ENCODE data around the gene CERK. TPM values are rescaled to one million over a fixed set of nuclear protein-coding genes. Genes with fewer than 3 reads are reported as not detected.

CERK gene
- total and polyA plus RNA-seq, 9 of the 15 experiments (the other 6 are each of a cell fraction or from before 2014, with no cell fraction given): 1.1 to 14.9 (median 8.7) TPM

- ATAC-seq (no peak), FAIRE-seq (no peak), DNase-seq (ENCODE audit: extremely low read depth in 1 of 4, low spot score in 3 of 4) (no peak)
- Histone ChIP-seq H3K4me3 (no peak overlapping the region), H3K79me2 (ENCODE audit: control insufficient read depth, insufficient read depth, low read length) (no peaks in the 10 kb centered on the region), H4K20me1 (replicated peaks; ENCODE audit: control insufficient read depth, insufficient read depth, low read length) (no peaks in the 10 kb centered on the region), H2AFZ (ENCODE audit: low read depth, low read length) (no peak overlapping the region), H3K27me3 (ENCODE audit: control insufficient read depth in 2 of 2, insufficient read depth in 2 of 2, low read length in 2 of 2) (peaks cover 2 to 12% of the 10 kb centered on the region in 2 experiments; a peak in 2 of 5 replicates), H3K36me3 (ENCODE audit: control insufficient read depth, insufficient read depth, low read length) (no peaks in the 10 kb centered on the region), H3K9me1 (ENCODE audit: control insufficient read depth, insufficient read depth, low read length) (no peaks in the 10 kb centered on the region), H3K9me3 (replicated peaks; ENCODE audit: control insufficient read depth, insufficient read depth, low read depth, low read length) (peaks cover 3% of the 10 kb centered on the region), H3K27ac (ENCODE audit: extremely low read depth, low read depth, low read length) (no peak overlapping the region), H3K4me1 (replicated peaks in 1 of 2; ENCODE audit: control insufficient read depth in 2 of 2, insufficient read depth in 2 of 2, low read length in 2 of 2) (peaks cover 17 to 28% of the 10 kb centered on the region in 2 experiments), H3K4me2 (ENCODE audit: insufficient read depth, low read length) (no peak overlapping the region), H3K9ac (ENCODE audit: insufficient read depth in 1 of 2, low read depth in 2 of 2, low read length in 2 of 2) (no peak overlapping the region)
- intact Hi-C loops (cut with micrococcal nuclease) (no loop called here), in situ Hi-C loops (cut with MboI) (no loop called here)
- ChIA-PET CTCF (ENCODE audit: low intra/inter-chr PET ratio) (no interaction called here), POLR2A (interaction anchor here (0.8 kb wide), 1 partner anchor 12 kb away, joined by 3 read pairs; the partner anchor contains the start of gene TBC1D22A)
- 0% methylated on average over 1 of the region's 5 CpGs for WGBS (ENCODE audit: insufficient coverage, low coverage, missing lambda C conversion rate)
- no TSS peak for BruUV-seq (replicated peaks)
- TF ChIP-seq ERF (CRISPR knock-in tag; IDR thresholded peaks at IDR 0.05) (no peak), POLR2G (IDR thresholded peaks at IDR 0.05; ENCODE audit: low read depth, low read length) (no peak), POLR2AphosphoS5 (IDR thresholded peaks at IDR 0.05; ENCODE audit: control insufficient read depth, insufficient read depth, low read depth, low read length) (no peak), CTBP1 (IDR thresholded peaks at IDR 0.05; ENCODE audit: borderline replicate concordance) (no peak), EGR1 (conservative IDR thresholded peaks at IDR 0.05) (no peak), SREBF2 (CRISPR knock-in tag; IDR thresholded peaks at IDR 0.05) (no peak), POLR3G (IDR thresholded peaks at IDR 0.05; ENCODE audit: extremely low read depth, insufficient read length, insufficient replicate concordance) (no peak), KDM4B (IDR thresholded peaks at IDR 0.05; ENCODE audit: borderline replicate concordance in 2 of 2, low read depth in 1 of 2) (no peak), IRF1 (CRISPR knock-in tag; IDR thresholded peaks at IDR 0.05; ENCODE audit: borderline replicate concordance) (no peak), PBX2 (CRISPR knock-in tag; IDR thresholded peaks at IDR 0.05; ENCODE audit: low read depth) (no peak), PBX2 (tag; conservative IDR thresholded peaks at IDR 0.05; ENCODE audit: low read depth) (no peak), ZNF79 (CRISPR knock-in tag; IDR thresholded peaks at IDR 0.05; ENCODE audit: low read depth) (no peak), ZFP1 (CRISPR knock-in tag; IDR thresholded peaks at IDR 0.05) (no peak), DACH1 (IDR thresholded peaks at IDR 0.05; ENCODE audit: partially characterized antibody) (no peak), ARID3A (IDR thresholded peaks at IDR 0.05; ENCODE audit: borderline replicate concordance, low read depth, low read length) (no peak)
These were observed 12.4 kb upstream of the CERK start for GRCh38 chr22:46750530-46750800.
